K562 (cell line): ENCODE data around the gene COL21A1. TPM values are rescaled to one million over a fixed set of nuclear protein-coding genes. Genes with fewer than 3 reads are reported as not detected.

Experiments
- ATAC-seq: fragments of 200-7000 bp; cut with Tn5 transposase; 3 replicates; pipeline ENCODE4 v1.9.1; 2020; ENCODE audit warnings: moderate library complexity
- BruUV-seq: library from RNA; stranded (reverse); fragments of 400-500 nt; replicated peaks from 2 replicates; lab custom pipeline; 2021; lab: Mats Ljungman, UMichigan
- CTCF ChIA-PET: fragments of 300-600 bp; formaldehyde crosslinking; extraction: SDS; loops from one replicate; lab custom pipeline; 2021; ENCODE audit warnings: low intra/inter-chr PET ratio; lab: Yijun Ruan, JAX
- POLR2A ChIA-PET: fragments of 300-600, 350-650 bp; sonication (Branson Sonifier 250); formaldehyde crosslinking; extraction: SDS; loops from one replicate; lab custom pipeline; 2021; ENCODE audit warnings: antibody characterized with exemption, inconsistent platforms; lab: Yijun Ruan, JAX
- DNase-seq, 4 experiments: peaks; one replicate each; pipeline versions ENCODE4 v3.0.0 to v3.0.0-alpha.2; 2011 to 2018; ENCODE audit warnings: low spot score in 3 of 4, mixed read lengths in 3 of 4; ENCODE audit errors: extremely low read depth in 1 of 4
- FAIRE-seq: peaks from 2 replicates; lab custom pipeline; 2011; peaks lifted over from hg19 to GRCh38; lab: Jason Lieb, UNC
- H2AFZ ChIP-seq: 2 replicates; pipeline ENCODE4 v1.6.0; 2011; ENCODE audit warnings: low read depth, low read length, control low read depth, inconsistent platforms
- H3K27ac ChIP-seq: fragments of 200-600 bp; 3 replicates; pipeline ENCODE4 v1.8.0; 2011; ENCODE audit warnings: low read depth, mild to moderate bottlenecking, control low read depth, inconsistent platforms, low read length, moderate library complexity, mixed read lengths; ENCODE audit errors: extremely low read depth
- H3K27me3 ChIP-seq, 2 experiments: fragments of 300-600 bp in 1 of 2; 2 replicates in 1 of 2; 3 replicates in 1 of 2; pipeline versions ENCODE4 v1.6.0 to v1.8.0; 2011; ENCODE audit warnings: inconsistent platforms in 2 of 2, low read length in 2 of 2, mild to moderate bottlenecking in 1 of 2, mixed read lengths in 1 of 2, moderate library complexity in 1 of 2; ENCODE audit not compliant: control insufficient read depth in 2 of 2, insufficient read depth in 2 of 2
- H3K36me3 ChIP-seq: fragments of 300-600 bp; 3 replicates; pipeline ENCODE4 v1.8.0; 2011; ENCODE audit warnings: mild to moderate bottlenecking, low read length, inconsistent platforms; ENCODE audit not compliant: control insufficient read depth, insufficient read depth
- H3K4me1 ChIP-seq, 2 experiments: fragments of 200-600 bp in 1 of 2; replicated peaks in 1 of 2; 2 replicates in 1 of 2; 3 replicates in 1 of 2; pipeline versions ENCODE4 v1.5.1 to v1.8.0; 2011; ENCODE audit warnings: inconsistent platforms in 2 of 2, low read length in 2 of 2, mild to moderate bottlenecking in 1 of 2, mixed read lengths in 1 of 2, moderate library complexity in 1 of 2; ENCODE audit not compliant: control insufficient read depth in 2 of 2, insufficient read depth in 2 of 2
- H3K4me2 ChIP-seq: 2 replicates; pipeline ENCODE4 v1.6.1; 2011; ENCODE audit warnings: low read length, control low read depth, inconsistent platforms, mixed read lengths; ENCODE audit not compliant: insufficient read depth
- H3K4me3 ChIP-seq: fragments of 200-600 bp; sonication (generic), shearing (Covaris generic); 2 replicates; pipeline ENCODE4 v1.5.1; 2016; ENCODE audit warnings: control low read depth, inconsistent platforms
- H3K79me2 ChIP-seq: fragments of 200-600 bp; 3 replicates; pipeline ENCODE4 v1.8.0; 2011; ENCODE audit warnings: low read length, inconsistent platforms; ENCODE audit not compliant: control insufficient read depth, insufficient read depth
- H3K9ac ChIP-seq, 2 experiments: 2 replicates each; pipeline versions ENCODE4 v1.6.0 to v1.6.1; 2011; ENCODE audit warnings: low read depth in 2 of 2, low read length in 2 of 2, control low read depth in 1 of 2, inconsistent platforms in 1 of 2, mild to moderate bottlenecking in 1 of 2, mixed read lengths in 1 of 2; ENCODE audit not compliant: insufficient read depth in 1 of 2
- H3K9me1 ChIP-seq: one replicate; pipeline ENCODE4 v1.6.0; 2011; ENCODE audit warnings: inconsistent platforms, mild to moderate bottlenecking, low read length, moderate library complexity; ENCODE audit not compliant: control insufficient read depth, insufficient read depth
- H3K9me3 ChIP-seq: replicated peaks from 2 replicates; pipeline ENCODE4 v1.5.1; 2011; ENCODE audit warnings: low read depth, low read length, inconsistent platforms; ENCODE audit not compliant: control insufficient read depth, insufficient read depth
- H4K20me1 ChIP-seq: replicated peaks from 2 replicates; pipeline ENCODE4 v1.6.1; 2011; ENCODE audit warnings: low read length, inconsistent platforms, mixed read lengths; ENCODE audit not compliant: control insufficient read depth, insufficient read depth
- C11orf30 ChIP-seq: fragments of 450-650 bp; IDR thresholded peaks from 2 replicates; pipeline ENCODE4 v1.6.1; 2016; ENCODE audit warnings: low read depth, mild to moderate bottlenecking
- EP400 ChIP-seq: fragments of 450-650 bp; IDR thresholded peaks from 2 replicates; pipeline ENCODE4 v1.6.1; 2017; ENCODE audit warnings: antibody characterized with exemption, mild to moderate bottlenecking, moderate library complexity
- GTF2F1 ChIP-seq: IDR thresholded peaks from 2 replicates; pipeline ENCODE4 v1.6.1; 2011; ENCODE audit warnings: low read depth, low read length, improper control_type of control experiment
- HEY1 ChIP-seq: fragments of 250-450 bp; sonication (Bioruptor Pico); IDR thresholded peaks from 2 replicates; pipeline ENCODE4 v1.5.0; 2020; ENCODE audit warnings: mild to moderate bottlenecking, moderate library complexity, borderline replicate concordance
- IRF9 ChIP-seq: fragments of 450-650 bp; IDR thresholded peaks from 2 replicates; pipeline ENCODE4 v1.6.1; 2016; ENCODE audit warnings: missing biosample characterization, missing genetic modification characterization
- NR1H2 ChIP-seq: sonication (generic); formaldehyde crosslinking; IDR thresholded peaks from 2 replicates; pipeline ENCODE4 v1.4.0; 2020; ENCODE audit warnings: mild to moderate bottlenecking, missing genetic modification reagents
- POLR2AphosphoS2 ChIP-seq: IDR thresholded peaks from 2 replicates; pipeline ENCODE4 v1.6.1; 2012; ENCODE audit warnings: low read length, improper control_type of control experiment
- PPARD ChIP-seq: fragments of 250-450 bp; sonication (Bioruptor Pico); IDR thresholded peaks from 2 replicates; pipeline ENCODE4 v1.8.0; 2022; ENCODE audit warnings: inconsistent platforms, mild to moderate bottlenecking, moderate library complexity
- SIN3B ChIP-seq: fragments of 450-650 bp; IDR thresholded peaks from 2 replicates; pipeline ENCODE4 v1.6.1; 2017; ENCODE audit warnings: low read depth, mild to moderate bottlenecking, moderate library complexity
- SRSF7 ChIP-seq: fragments of 200-400 bp; formaldehyde crosslinking; optimal IDR thresholded peaks from 2 replicates; pipeline ENCODE3; 2017; ENCODE audit warnings: mild to moderate bottlenecking, low read depth, low read length
- TFE3 ChIP-seq: fragments of 450-650 bp; formaldehyde crosslinking; IDR thresholded peaks from 2 replicates; pipeline ENCODE4 v1.4.0; 2020; ENCODE audit warnings: mild to moderate bottlenecking, mixed read lengths
- THRA ChIP-seq: fragments of 450-650 bp; IDR thresholded peaks from 2 replicates; pipeline ENCODE4 v1.6.1; 2017; ENCODE audit warnings: mild to moderate bottlenecking, moderate library complexity
- ZNF184 ChIP-seq: sonication (generic); formaldehyde crosslinking; IDR thresholded peaks from 2 replicates; pipeline ENCODE4 v1.5.0; 2020; ENCODE audit warnings: missing genetic modification reagents
- ZNF3 ChIP-seq: fragments of 250-450 bp; sonication (Bioruptor Pico); IDR thresholded peaks from 2 replicates; pipeline ENCODE4 v1.5.0; 2021; ENCODE audit warnings: mild to moderate bottlenecking, moderate library complexity
- ZZZ3 ChIP-seq: fragments of 450-650 bp; IDR thresholded peaks from 2 replicates; pipeline ENCODE4 v1.6.1; 2016; ENCODE audit warnings: antibody characterized with exemption, mild to moderate bottlenecking, moderate library complexity
- WGBS: fragments of 100-300 bp; shearing (Covaris generic); methylation state at CpG from one replicate; pipeline ENCODE4 v1.1.6; 2016; ENCODE audit warnings: low coverage, mixed read lengths; ENCODE audit not compliant: insufficient coverage; ENCODE audit errors: missing lambda C conversion rate; 5-methylcytosine and 5-hydroxymethylcytosine counted together
- in situ Hi-C: fragments of 300-500 bp; cut with MboI; formaldehyde crosslinking; loops from 4 replicates; pipeline ENCODE4 v1.15.0; 2018; ENCODE audit warnings: inconsistent platforms, mixed read lengths
- intact Hi-C: fragments of 100-400 bp; cut with micrococcal nuclease; formaldehyde crosslinking; loops from 2 replicates; pipeline ENCODE4 v1.14.2; 2022
- polyA plus RNA-seq, 8 experiments: library from polyadenylated mRNA; depleted of rRNA in 4 of 8; stranded (reverse) in 5 of 8; unstranded in 3 of 8; fragments of >200 nt; fragmentation: Nextera tagmentation in 2 of 8; fragmentation: Illumina TruSeq in 1 of 8; extraction: Ambion mirVana in 2 of 8; extraction: Trizol in 1 of 8; gene quantifications; 2 replicates each; pipeline versions ENCODE4 v1.2.1 to v1.2.3, GENCODE V29; 2011 to 2014; ENCODE audit warnings: inconsistent platforms in 1 of 8, missing spikeins in 1 of 8
- total RNA-seq, 7 experiments: library from RNA; depleted of rRNA in 6 of 7; stranded (reverse); fragments of >200 nt in 6 of 7; fragmentation: Illumina TruSeq in 2 of 7; extraction: Trizol in 2 of 7; gene quantifications; 2 replicates each; pipeline versions ENCODE4 v1.2.1 to v1.2.3, GENCODE V29; 2011 to 2021; ENCODE audit warnings: low replicate concordance in 1 of 7
- TF ChIP-seq, protein P1 (sequence below), 3 experiments: fragments of 200-800 bp in 1 of 3; sonication (Bioruptor generic) in 1 of 3; sonication (generic) in 1 of 3; formaldehyde crosslinking in 1 of 3; IDR thresholded peaks; 2 replicates each; pipeline versions ENCODE4 v1.6.1 to v1.8.0; 2016 to 2022; ENCODE audit warnings: mild to moderate bottlenecking in 2 of 3, missing compliant biosample characterization in 2 of 3, missing genetic modification characterization in 2 of 3, missing genetic modification reagents in 1 of 3

Gene COL21A1
- total and polyA plus RNA-seq, 9 of the 15 experiments (the other 6 are each of a cell fraction or from before 2014, with no cell fraction given): 0.03 to 0.76 (median 0.25) TPM

DNA sequence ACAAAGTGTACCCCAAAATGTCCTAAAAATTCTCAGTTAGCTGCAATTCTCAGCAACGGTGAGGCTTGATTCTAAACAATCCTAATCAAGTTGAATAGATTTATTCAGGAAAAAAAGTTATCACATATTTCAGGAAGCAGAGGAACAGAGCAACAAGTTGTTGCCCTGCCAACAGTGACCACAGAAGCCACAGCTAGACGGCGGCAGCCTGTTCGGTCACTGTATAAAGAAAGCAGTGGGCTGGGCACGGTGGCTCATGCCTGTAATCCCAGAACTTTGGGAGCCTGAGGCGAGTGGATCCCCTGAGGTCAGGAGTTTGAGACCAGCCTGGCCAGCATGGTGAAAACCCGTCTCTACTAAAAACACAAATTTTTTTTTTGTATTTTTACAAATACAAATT is 200.8 kb downstream of the COL21A1 start (continued):
- no peak for TF ChIP-seq TFE3
- no peak for TF ChIP-seq SIN3B
- TF ChIP-seq ZNF184 (CRISPR knock-in tag): no peak
- no peak for TF ChIP-seq PPARD (CRISPR knock-in tag)
- TF ChIP-seq ZNF3 (CRISPR knock-in tag): no peak
- no peak for TF ChIP-seq THRA
- no peak for TF ChIP-seq ZZZ3

DNA sequence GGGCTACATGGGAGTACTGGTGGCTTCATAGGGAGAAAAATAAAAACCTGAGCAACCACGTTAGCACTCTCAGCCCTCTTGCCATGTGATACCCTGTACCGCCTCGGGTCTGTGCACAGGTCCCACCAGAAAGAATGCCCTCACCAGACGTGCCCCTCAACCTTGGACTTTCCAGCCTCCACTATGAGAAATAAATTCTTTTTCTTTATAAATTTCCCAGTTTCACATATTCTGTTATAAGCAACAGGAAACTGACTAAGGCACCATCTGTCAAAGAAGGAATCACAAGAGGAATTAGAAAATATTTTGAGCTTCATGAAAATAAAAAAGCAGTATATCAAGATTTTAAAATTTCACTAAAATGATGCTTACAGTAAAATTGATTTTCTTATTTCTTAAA is 203.6 kb downstream of the COL21A1 start:
- in situ Hi-C loops (no loop called here), intact Hi-C loops (no loop called here)
- ATAC-seq (no peak), FAIRE-seq (no peak), DNase-seq (no peak)
- H3K27me3 ChIP-seq: no peaks in the 10 kb centered on the region
- no peak overlapping the region for H3K9ac ChIP-seq
- H3K4me3 ChIP-seq: no peak overlapping the region
- no peak overlapping the region for H3K4me2 ChIP-seq
- no peaks in the 10 kb centered on the region for H3K36me3 ChIP-seq
- H3K27ac ChIP-seq: no peak overlapping the region
- no peaks in the 10 kb centered on the region for H4K20me1 ChIP-seq
- H3K79me2 ChIP-seq: no peaks in the 10 kb centered on the region
- H3K4me1 ChIP-seq: no peaks in the 10 kb centered on the region
- WGBS: 3% methylated on average over 4 of the region's 4 CpGs
- no peak for TF ChIP-seq SRSF7
- TF ChIP-seq POLR2AphosphoS2: no peak
- no peak for TF ChIP-seq NR1H2 (CRISPR knock-in tag)
- TF ChIP-seq ZNF3 (CRISPR knock-in tag): no peak
- no peak for TF ChIP-seq C11orf30
- no peak for TF ChIP-seq IRF9
- TF ChIP-seq GTF2F1: no peak
- TF ChIP-seq, protein P1, sequence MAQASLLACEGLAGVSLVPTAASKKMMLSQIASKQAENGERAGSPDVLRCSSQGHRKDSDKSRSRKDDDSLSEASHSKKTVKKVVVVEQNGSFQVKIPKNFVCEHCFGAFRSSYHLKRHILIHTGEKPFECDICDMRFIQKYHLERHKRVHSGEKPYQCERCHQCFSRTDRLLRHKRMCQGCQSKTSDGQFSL (CRISPR knock-in tag; IDR thresholded peaks at IDR 0.05): no peak
- TF ChIP-seq, protein P1 (tag; IDR thresholded peaks at IDR 0.05): no peak
- TF ChIP-seq EP400: no peak
- no peak for TF ChIP-seq HEY1
- no peak overlapping the region for H2AFZ ChIP-seq
- BruUV-seq: no TSS peak
- H3K9me3 ChIP-seq: no peaks in the 10 kb centered on the region
- ChIA-PET POLR2A (no interaction called here), CTCF (no interaction called here)
- no peaks in the 10 kb centered on the region for H3K9me1 ChIP-seq
